Raji (cell line): ENCODE results near the gene MCF2L2.

ENCODE experiments used
- POLR2A ChIP-seq: IDR thresholded peaks from 2 replicates; pipeline ENCODE4 v1.6.1; 2011; ENCODE audit warnings: low read depth, low read length, control low read depth; ENCODE audit not compliant: insufficient read depth

The MCF2L2 gene

DNA sequence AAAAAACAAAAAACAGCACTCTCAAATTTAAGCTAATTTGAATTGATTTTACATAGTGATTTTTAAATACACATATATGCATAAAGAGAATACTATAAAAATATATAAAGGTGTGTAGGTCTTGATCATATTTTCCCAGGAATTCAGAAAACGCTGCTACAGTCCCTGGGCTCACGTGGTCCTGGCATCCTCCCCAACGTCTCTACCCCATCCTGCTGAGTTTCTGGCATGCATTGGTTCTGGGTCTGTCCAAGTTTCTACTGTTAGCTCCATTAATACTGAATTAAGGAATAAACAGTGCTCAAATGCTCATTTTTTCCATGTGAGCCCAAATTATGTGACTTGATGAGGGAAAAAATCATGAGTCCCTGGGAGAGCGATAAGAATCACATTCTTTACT lies 233.2 kb downstream of the MCF2L2 start:
- TF ChIP-seq POLR2A: no peak

DNA sequence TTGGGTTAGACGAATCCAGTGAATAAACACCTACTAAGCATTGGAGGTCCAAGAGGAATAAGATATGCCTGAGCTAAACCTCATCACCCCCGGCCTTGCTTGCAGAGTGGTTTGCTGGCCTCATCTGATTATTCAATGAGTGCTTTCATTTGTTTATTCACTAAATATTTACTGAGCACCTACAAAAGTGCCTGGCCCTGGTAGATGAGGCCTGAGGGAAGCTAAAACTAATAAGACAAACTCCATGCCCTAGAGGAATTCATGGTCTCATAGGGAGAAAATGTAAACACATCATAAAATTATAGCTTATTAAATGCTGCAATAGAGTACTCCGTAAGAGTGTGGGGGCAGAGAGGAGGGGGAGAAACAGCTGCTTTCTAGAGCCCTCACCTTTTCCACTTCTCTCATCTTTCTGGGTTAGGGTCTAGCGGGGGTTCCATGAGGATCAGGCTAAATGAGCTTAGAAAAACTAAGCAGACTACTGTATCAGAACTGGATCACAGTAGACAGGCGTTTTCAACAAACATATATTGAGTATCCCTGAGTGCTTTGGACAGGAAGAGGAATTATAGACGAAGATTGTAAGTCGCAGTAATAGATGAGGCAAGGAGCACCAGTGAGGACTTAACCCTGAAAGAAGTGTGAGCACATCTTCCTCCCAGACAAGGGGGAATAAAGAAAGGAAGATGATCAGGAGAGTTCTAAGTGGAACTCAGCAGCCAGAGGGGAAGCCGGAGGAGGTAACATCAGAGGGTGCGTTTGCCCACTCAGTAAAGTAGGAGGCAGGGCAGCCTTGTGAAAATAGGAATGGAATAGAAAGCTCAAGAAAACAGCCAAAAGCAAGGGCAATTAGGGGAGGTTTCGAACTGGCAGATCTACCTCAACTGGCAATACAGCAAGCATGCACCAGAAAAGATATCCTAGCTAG lies 234.4 kb downstream of the MCF2L2 start:
- TF ChIP-seq POLR2A: no peak

DNA sequence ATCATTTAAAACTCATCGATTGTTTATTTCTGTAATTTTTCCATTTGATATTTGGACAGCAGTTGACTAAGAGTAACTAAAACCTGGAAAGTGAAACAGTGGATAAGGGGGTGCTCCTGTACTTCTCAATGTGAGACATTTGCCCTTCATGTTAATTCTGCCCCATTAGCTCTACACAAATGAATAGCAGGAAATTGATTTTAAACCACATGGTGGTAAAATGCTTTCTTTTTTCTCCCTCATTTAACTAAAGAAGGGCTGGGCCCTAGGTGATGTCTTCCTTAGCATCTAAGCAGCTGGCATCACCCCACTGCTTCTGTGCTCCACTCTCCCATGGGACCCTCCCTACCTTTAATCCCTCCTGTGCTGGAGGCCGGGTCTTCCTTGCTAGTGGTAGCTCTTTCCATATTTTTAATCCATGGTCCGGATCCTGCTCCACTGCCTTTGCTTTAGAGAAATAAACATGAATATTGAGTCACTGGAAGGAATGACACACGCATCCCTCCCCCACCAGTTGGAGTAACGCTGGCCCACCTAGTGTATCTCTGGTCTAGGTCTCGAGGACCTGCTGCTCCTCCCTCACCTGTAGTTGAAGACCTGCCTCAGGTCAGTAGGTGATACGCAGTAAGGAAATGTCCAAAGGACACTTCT lies 235.6 kb downstream of the MCF2L2 start:
- TF ChIP-seq POLR2A: no peak

DNA sequence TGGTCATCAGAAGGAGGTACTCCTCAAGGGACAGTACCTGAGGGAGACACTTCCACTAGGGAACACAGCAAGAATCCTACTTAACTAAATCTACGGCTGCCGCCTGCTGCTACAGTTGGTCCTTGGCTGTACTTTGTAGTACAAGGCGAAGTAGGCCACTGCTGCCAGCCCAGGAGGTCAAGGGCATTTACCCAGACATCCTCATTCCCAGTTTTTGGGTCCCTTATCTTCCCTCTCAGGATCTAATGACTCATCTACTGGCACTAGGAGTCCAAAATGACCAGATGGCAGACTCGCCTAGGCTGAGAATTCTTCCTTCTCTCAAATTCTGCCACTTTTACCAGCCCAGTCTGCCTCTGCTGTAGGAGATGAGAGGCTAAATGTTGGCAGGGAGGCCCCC lies 238.8 kb downstream of the MCF2L2 start:
- TF ChIP-seq POLR2A: no peak

GRCh38 chr3:183188895-183189462 lies 239.4 kb downstream of the MCF2L2 start:
- no peak for TF ChIP-seq POLR2A

DNA sequence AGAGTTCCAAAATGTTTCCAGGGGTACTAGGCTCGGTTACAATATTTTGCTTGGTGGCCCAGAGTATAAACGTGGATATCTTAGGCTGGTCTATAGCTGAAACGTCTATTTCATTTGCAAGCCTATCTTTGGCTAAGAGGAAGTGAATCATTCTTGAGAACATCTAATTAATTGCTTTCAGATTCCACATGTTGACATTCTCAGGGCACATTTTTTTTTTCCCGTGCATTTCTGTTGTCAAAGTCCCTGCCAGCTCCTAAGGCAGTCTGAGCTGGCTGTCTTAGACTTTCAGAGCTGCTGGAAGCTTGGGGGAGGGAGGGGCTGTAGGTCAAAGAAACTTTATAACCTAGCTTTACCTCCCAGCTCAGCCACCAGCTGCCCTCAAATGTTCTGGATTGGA lies 242.7 kb downstream of the MCF2L2 start:
- no peak for TF ChIP-seq POLR2A

GRCh38 chr3:183182732-183183610 lies 245.4 kb downstream of the MCF2L2 start:
- no peak for TF ChIP-seq POLR2A

DNA sequence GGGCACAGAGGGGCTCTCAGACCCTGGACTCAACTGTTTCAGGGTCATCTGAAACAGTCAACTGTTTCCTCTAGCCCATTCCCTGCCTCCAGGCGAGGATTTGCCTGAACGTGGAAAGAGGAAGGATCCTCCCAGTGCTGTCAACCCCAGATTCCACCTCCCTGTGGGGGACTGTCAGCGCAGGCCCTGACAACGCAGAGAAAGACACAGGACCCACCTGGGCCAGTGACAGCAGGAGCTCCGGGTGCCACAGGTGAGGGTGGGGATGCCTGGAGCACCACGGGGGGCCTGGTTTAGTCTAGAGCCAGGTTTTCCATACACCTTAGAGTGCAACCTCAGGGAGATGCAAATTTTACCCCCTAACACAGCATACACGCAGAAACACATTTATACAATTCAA lies 246.3 kb downstream of the MCF2L2 start:
- no peak for TF ChIP-seq POLR2A

DNA sequence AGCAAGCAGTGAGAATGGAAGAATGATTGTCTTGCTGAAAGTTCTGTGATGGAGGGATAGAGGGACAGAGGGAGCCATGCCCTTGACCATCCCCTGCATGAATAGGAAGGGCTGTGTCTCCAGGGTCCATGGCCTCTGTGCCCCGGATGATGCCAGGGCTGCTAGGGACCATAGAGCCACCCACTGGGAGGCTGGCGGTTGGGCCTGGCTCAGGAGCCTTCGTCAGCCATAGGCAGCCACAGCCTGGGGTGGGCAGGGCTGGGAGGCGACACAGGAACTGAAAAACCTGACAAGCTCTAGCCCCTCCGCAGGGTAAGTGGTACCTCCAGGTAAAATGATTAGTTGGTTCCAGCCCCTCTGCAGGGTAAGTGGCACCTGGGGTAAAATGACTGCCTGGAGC lies 246.8 kb downstream of the MCF2L2 start:
- TF ChIP-seq POLR2A: no peak

GRCh38 chr3:183180784-183181295 lies 247.6 kb downstream of the MCF2L2 start:
- TF ChIP-seq POLR2A: no peak

- no peak for TF ChIP-seq POLR2A
Measured at GRCh38 chr3:183180110-183180783, 248.2 kb downstream of the MCF2L2 start.

- TF ChIP-seq POLR2A: no peak
Measured at GRCh38 chr3:183178833-183179549, 249.4 kb downstream of the MCF2L2 start.

GRCh38 chr3:183178512-183178832 lies 249.9 kb downstream of the MCF2L2 start:
- no peak for TF ChIP-seq POLR2A
